Measurements from ENCODE around the gene CALHM2. TPM values are rescaled to one million over a fixed set of nuclear protein-coding genes. Genes with fewer than 3 reads are reported as not detected.
A peak's percentile ranks its signal among the peaks of the same experiment; 100 is the strongest.

Gene CALHM2
- total and polyA plus RNA-seq, 2 donors (not counting 1 experiment from before 2014, with no cell fraction given) = 16.3 to 42.8 TPM

DNA sequence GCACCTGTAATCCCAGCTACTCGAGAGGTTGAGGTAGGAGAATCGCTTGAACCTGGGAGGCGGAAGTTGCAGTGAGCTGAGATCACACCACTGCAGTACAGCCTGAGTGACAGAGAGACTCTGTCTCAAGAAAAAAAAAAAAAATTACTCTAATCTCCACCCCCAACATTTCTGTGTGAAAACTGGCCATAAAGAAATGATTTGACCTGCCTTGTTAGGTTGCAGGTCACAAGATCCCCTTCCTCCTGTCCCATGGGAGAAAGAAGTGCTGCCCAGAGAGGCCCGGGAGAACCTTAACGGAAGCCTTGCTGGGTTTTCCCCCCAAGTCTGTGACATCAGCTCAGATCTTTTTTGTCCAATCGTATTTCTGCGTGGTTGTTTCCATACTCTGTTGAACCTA is 15.2 kb upstream of the CALHM2 start:
- no peak overlapping the region for H3K4me3 ChIP-seq (ENCODE audit: control extremely low read depth in 1 of 5, extremely low read depth in 1 of 5, insufficient read depth in 1 of 5, low read depth in 2 of 5, low read length in 4 of 5)
- Mint-ChIP-seq H3K27me3 (no peaks in the 10 kb centered on the region), H3K27ac (peak overlapping the region; percentile 96), H3K9me3 (ENCODE audit: insufficient read depth) (no peaks in the 10 kb centered on the region), H3K4me3 (peak overlapping the region; percentile 46), H3K4me1 (peaks cover 61% of the 10 kb centered on the region)
- peak overlapping the region; percentile 63 to 65 for H3K27ac ChIP-seq (ENCODE audit: low read length in 2 of 2)
- H3K27me3 ChIP-seq (replicated peaks in 1 of 4; ENCODE audit: control extremely low read depth in 1 of 4, control insufficient read depth in 3 of 4, insufficient read depth in 4 of 4, low read length in 3 of 4) = no peaks in the 10 kb centered on the region
- DNase-seq (peak; percentile 82), ATAC-seq (ENCODE audit: low read depth) (peak; percentile 29)
- H3K79me2 ChIP-seq (ENCODE audit: control insufficient read depth, insufficient read depth, low read length) = no peaks in the 10 kb centered on the region
- 75% methylated on average over 2 of the region's 7 CpGs for WGBS (ENCODE audit: insufficient coverage)
- POLR2A ChIA-PET = interaction anchor here (0.5 to 2.0 kb wide), 2 partner anchors 15 to 1083 kb away, joined by 3 to 11 read pairs; partner anchors contain the start of gene CALHM2
- peak overlapping the region; percentile 14 for H2AFZ ChIP-seq (ENCODE audit: insufficient read depth, low read depth, low read length, poor library complexity, severe bottlenecking)
- no peaks in the 10 kb centered on the region for H3K36me3 ChIP-seq (replicated peaks in 1 of 2; ENCODE audit: control extremely low read depth in 1 of 2, control insufficient read depth in 1 of 2, extremely low read depth in 1 of 2, insufficient read depth in 2 of 2, low read length in 1 of 2)
- no peaks in the 10 kb centered on the region for H4K20me1 ChIP-seq (ENCODE audit: control insufficient read depth, insufficient read depth, low read length, poor library complexity, severe bottlenecking)
- CTCF ChIA-PET = interaction anchor here (0.6 to 3.2 kb wide), 5 partner anchors 11 to 50 kb away, joined by 3 to 9 read pairs (median 3); no protein-coding TSS in a partner anchor
- TF ChIP-seq, protein P1, sequence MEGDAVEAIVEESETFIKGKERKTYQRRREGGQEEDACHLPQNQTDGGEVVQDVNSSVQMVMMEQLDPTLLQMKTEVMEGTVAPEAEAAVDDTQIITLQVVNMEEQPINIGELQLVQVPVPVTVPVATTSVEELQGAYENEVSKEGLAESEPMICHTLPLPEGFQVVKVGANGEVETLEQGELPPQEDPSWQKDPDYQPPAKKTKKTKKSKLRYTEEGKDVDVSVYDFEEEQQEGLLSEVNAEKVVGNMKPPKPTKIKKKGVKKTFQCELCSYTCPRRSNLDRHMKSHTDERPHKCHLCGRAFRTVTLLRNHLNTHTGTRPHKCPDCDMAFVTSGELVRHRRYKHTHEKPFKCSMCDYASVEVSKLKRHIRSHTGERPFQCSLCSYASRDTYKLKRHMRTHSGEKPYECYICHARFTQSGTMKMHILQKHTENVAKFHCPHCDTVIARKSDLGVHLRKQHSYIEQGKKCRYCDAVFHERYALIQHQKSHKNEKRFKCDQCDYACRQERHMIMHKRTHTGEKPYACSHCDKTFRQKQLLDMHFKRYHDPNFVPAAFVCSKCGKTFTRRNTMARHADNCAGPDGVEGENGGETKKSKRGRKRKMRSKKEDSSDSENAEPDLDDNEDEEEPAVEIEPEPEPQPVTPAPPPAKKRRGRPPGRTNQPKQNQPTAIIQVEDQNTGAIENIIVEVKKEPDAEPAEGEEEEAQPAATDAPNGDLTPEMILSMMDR (IDR thresholded peaks at IDR 0.05) = no peak
- TF ChIP-seq EZH2 (IDR thresholded peaks at IDR 0.05; ENCODE audit: borderline replicate concordance, insufficient read depth, low read depth, low read length, poor library complexity, severe bottlenecking) = no peak
- H3K9ac ChIP-seq (ENCODE audit: low read length) = peak overlapping the region; percentile 8
- H3K4me1 ChIP-seq (ENCODE audit: control insufficient read depth in 2 of 2, insufficient read depth in 2 of 2, low read length in 2 of 2) = peaks cover 32 to 63% of the 10 kb centered on the region in 2 donors
- H3K4me2 ChIP-seq (replicated peaks; ENCODE audit: low read depth, low read length, poor library complexity, severe bottlenecking) = peak overlapping the region; percentile 37
- intact Hi-C loops (cut with micrococcal nuclease) = loop anchor here (1.0 kb wide), 1 partner anchor 15 kb away; no protein-coding TSS in a partner anchor
- H3K9me3 ChIP-seq (ENCODE audit: control extremely low read depth in 1 of 3, control insufficient read depth in 2 of 3, insufficient read depth in 1 of 3, low read length in 2 of 3) = peaks cover 0 to 6% (median 0%) of the 10 kb centered on the region in 3 donors

DNA sequence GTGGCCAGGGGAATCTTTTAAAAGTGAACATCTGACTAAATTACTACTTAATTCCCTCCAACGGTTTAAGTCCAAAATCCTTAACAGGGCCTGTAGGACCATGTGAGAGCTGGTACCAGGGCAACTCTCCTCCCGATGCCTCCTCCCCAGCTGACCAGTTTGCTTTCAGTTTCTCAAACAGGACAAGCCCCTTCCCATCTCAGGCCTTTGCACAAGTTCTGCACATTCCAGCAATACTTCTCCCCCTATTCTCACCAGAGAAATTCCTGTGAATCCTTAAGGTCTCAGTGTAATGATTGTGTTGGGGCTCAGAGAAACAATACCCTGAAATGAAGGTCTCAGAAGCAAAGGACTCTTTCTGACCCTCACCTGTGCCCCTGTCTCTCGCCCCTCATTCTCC is 14.6 kb upstream of the CALHM2 start:
- peaks cover 54% of the 10 kb centered on the region for H3K4me1 Mint-ChIP-seq
- H3K4me2 ChIP-seq (replicated peaks; ENCODE audit: low read depth, low read length, poor library complexity, severe bottlenecking) = peak overlapping the region; percentile 15
- H3K9me3 ChIP-seq (ENCODE audit: control extremely low read depth in 1 of 3, control insufficient read depth in 2 of 3, insufficient read depth in 1 of 3, low read length in 2 of 3) = peaks cover 0 to 6% (median 0%) of the 10 kb centered on the region in 3 donors
- ChIA-PET CTCF (interaction anchor here (1.3 to 3.2 kb wide), 5 partner anchors 10 to 50 kb away, joined by 3 to 10 read pairs (median 4); partner anchors contain the start of gene CALHM2), POLR2A (interaction anchor here (2.0 kb wide), 1 partner anchor 14 kb away, joined by 11 read pairs; the partner anchor contains the start of gene CALHM2)
- no peaks in the 10 kb centered on the region for H3K36me3 ChIP-seq (replicated peaks in 1 of 2; ENCODE audit: control extremely low read depth in 1 of 2, control insufficient read depth in 1 of 2, extremely low read depth in 1 of 2, insufficient read depth in 2 of 2, low read length in 1 of 2)
- no peaks in the 10 kb centered on the region for H3K79me2 ChIP-seq (ENCODE audit: control insufficient read depth, insufficient read depth, low read length)
- no peaks in the 10 kb centered on the region for H3K9me3 Mint-ChIP-seq (ENCODE audit: insufficient read depth)
- peak overlapping the region; percentile 46 for H3K4me3 Mint-ChIP-seq
- no peak overlapping the region for H3K4me3 ChIP-seq (ENCODE audit: control extremely low read depth in 1 of 5, extremely low read depth in 1 of 5, insufficient read depth in 1 of 5, low read depth in 2 of 5, low read length in 4 of 5)
- H4K20me1 ChIP-seq (ENCODE audit: control insufficient read depth, insufficient read depth, low read length, poor library complexity, severe bottlenecking) = no peaks in the 10 kb centered on the region
- intact Hi-C loops (cut with micrococcal nuclease) = loop anchor here (1.0 kb wide), 1 partner anchor 16 kb away; no protein-coding TSS in a partner anchor
- DNase-seq (no peak), ATAC-seq (ENCODE audit: low read depth) (no peak)
- peak overlapping the region; percentile 8 for H3K9ac ChIP-seq (ENCODE audit: low read length)
- H3K27me3 Mint-ChIP-seq = no peaks in the 10 kb centered on the region
- peak overlapping the region; percentile 42 for H2AFZ ChIP-seq (ENCODE audit: insufficient read depth, low read depth, low read length, poor library complexity, severe bottlenecking)
- H3K27ac Mint-ChIP-seq = peak overlapping the region; percentile 96
- no peaks in the 10 kb centered on the region for H3K27me3 ChIP-seq (replicated peaks in 1 of 4; ENCODE audit: control extremely low read depth in 1 of 4, control insufficient read depth in 3 of 4, insufficient read depth in 4 of 4, low read length in 3 of 4)
- 84% methylated on average over 3 of the region's 3 CpGs for WGBS (ENCODE audit: insufficient coverage)
- H3K4me1 ChIP-seq (ENCODE audit: control insufficient read depth in 2 of 2, insufficient read depth in 2 of 2, low read length in 2 of 2) = peaks cover 25 to 56% of the 10 kb centered on the region in 2 donors
- TF ChIP-seq, protein P1 (IDR thresholded peaks at IDR 0.05) = no peak
- no peak for TF ChIP-seq EZH2 (IDR thresholded peaks at IDR 0.05; ENCODE audit: borderline replicate concordance, insufficient read depth, low read depth, low read length, poor library complexity, severe bottlenecking)
- H3K27ac ChIP-seq (ENCODE audit: low read length in 2 of 2) = peak overlapping the region; percentile 63 to 65

Data from B cell (primary cell).